ENCODE data around the gene IQGAP1.
A peak's percentile ranks its signal among the peaks of the same experiment; 100 is the strongest.
"Not testable (repeated sequence)": the region's sequence is repeated elsewhere in the genome, so short reads cannot be mapped to it uniquely, and the experiment has no call there.

The IQGAP1 gene

DNA sequence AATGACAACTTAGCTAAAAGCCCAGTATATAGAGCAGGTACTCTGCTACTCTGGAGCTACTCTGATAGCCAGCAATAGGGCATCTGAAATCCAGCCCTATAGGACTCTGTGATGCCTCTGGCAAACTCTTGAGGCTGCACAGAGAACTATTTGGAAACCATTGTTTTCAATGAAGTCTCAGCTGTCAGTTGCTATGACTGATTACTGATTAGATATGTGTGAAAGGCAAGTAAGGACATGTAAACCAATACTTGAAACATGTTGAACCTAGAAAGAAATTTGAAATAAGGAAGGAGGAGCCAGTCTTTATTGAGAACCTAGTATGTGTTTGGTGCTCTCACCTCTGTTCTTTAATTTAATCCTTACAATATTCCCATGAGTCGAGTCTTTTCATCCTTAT lies 101.5 kb downstream of the IQGAP1 start:
- no peak for DNase-seq

DNA sequence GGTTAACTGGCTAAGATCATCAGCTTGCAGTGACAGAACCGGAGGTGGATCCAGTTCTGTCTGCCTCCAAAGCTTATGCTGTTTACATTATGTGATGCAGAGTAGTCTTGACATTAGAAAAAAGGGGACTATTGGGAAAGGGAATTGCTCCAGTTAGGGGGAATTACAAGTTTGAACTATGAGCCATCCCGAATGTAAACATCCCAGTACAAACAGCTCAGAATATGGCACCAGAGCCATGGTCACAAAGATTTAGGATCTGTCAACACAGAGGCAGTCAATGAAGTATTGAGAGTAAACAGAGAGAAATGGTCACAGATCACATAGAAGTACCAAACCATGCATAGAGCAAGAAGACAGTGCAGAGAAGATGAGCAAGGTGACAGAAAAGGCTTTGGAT lies 101.9 kb downstream of the IQGAP1 start:
- no peak for DNase-seq

DNA sequence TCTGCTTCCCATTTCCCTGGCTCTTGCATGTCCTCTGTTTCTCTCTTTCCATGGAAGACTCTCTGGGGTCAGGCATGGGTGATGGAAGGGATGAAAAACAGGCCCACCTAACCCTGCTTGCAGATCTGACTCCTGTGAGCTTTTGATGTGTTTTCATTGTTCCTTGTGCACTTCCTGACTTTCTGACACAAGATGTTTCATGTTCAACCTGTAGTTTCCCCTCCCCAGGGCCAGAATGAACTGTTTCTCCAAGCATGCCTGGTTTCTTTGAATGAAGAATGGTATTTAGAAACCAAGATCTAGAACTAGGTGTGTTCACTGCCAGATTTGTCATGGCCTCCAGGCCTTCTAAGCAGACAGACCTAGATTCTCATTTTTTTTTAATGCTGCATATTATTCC lies 105.6 kb downstream of the IQGAP1 start:
- DNase-seq, result no peak

DNA sequence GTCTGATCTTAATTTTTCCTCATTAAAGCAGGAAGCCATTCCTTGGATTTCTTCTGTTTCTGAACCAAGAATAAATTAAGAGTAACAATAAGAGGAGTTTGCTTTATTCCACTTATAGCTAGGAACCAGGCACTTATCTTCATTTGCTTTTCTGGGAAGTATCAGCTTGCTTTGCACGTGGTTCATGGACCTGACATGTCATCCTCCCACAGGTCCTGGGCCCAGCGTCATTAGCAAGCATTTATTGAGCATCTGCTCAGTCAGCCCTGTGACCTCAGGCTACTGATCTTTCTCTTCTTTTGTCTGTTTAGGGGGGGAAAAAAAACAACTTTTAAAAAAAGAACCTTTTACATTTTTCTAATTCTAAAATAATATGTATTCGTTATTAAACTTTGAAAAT lies 107.0 kb downstream of the IQGAP1 start:
- DNase-seq, result no peak

DNA sequence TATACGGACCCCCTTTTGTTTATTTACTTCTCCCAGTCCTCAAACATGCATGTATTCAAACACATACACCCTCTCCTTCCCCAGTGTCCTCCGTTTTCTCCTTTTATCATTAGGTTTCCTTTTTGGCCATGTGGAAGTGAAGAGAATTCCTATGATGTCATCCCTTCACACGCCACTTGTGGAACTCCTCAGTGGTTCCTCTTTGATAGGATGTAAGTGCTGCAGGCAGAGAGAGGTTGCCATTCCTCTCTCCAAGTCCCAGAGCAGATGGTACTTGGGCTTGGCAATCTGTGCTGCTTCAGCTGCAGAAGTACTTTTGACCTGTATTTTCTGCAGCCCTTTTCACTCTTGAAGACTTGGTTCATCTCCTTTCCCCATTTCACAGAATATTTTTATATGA lies 108.7 kb downstream of the IQGAP1 start:
- DNase-seq, result no peak

DNA sequence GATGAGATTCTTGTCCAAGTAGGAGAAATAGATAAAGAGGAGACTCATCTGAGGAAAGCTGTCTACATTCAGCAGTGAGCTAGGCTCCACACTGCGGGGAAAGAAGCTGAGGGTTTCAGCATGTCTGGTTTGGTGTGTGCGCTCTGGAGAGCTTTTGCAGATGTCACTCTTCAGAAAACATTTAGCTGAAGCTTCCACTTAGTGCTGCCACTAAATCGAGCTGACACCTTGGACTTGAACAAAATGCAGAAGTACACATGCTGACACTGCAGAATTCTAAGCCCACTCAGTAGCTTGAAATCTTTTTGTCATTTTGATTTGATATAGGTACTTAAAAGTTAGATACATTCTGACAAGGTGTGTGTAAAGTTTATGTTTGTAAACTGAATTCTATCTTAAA lies 109.3 kb downstream of the IQGAP1 start:
- no peak for DNase-seq

DNA sequence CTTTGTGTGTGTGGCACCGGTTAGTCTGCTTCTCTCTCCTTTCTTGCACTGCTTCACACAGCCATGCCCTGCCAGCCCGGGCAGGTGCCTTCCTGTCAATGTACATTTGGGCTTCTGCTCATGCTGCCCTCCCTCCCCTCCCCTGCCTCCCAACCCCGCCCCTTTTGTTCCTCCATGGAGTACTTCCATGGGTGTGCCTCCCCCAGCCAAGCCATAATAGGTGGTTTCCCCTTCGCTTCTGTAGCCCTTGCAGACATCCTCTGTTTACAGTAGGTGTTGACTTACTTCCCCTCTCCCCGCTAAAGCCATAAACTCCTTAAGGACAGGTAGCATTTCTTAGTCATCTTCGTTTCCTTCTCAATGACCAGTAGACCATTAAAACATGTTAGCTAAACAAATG lies 109.9 kb downstream of the IQGAP1 start:
- DNase-seq, result no peak

DNA sequence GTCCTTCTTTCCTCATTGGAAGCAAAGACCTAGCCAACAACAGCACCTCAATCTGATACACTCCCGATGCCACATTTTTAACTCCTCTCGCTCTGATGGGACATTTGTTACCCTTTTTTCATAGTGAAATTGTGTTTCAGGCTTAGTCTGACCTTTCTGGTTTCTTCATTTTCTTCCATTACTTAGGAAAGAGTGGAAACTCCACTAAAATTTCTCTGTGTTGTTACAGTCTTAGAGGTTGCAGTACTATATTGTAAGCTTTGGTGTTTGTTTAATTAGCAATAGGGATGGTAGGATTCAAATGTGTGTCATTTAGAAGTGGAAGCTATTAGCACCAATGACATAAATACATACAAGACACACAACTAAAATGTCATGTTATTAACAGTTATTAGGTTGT lies 112.1 kb downstream of the IQGAP1 start:
- DNase-seq, result no peak

DNA sequence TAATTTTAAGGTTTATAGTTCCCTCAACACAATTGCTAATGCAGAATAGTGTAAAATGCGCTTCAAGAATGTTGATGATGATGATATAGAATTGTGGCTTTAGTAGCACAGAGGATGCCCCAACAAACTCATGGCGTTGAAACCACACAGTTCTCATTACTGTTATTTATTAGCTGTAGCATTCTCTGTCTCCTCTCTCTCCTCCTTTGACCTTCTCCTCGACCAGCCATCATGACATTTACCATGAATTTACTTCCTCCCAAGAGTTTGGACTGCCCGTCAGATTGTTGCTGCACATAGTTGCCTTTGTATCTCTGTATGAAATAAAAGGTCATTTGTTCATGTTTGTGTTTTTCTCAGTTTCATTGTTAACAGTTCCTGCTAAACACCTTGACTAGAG lies 113.9 kb downstream of the IQGAP1 start:
- DNase-seq, result no peak

DNA sequence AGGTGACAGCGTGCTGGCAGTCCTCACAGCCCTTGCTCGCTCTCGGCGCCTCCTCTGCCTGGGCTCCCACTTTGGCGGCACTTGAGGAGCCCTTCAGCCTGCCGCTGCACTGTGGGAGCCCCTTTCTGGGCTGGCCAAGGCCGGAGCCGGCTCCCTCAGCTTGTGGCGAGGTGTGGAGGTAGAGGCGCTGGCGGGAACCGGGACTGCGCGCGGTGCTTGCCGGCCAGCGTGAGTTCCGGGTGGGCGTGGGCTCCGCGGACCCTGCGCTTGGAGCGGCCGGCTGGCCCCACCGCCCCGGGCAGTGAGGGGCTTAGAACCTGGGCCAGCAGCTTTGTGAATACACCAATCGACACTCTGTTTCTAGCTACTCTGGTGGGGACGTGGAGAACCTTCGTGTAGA lies 122.7 kb downstream of the IQGAP1 start:
- not testable (repeated sequence) for DNase-seq

DNA sequence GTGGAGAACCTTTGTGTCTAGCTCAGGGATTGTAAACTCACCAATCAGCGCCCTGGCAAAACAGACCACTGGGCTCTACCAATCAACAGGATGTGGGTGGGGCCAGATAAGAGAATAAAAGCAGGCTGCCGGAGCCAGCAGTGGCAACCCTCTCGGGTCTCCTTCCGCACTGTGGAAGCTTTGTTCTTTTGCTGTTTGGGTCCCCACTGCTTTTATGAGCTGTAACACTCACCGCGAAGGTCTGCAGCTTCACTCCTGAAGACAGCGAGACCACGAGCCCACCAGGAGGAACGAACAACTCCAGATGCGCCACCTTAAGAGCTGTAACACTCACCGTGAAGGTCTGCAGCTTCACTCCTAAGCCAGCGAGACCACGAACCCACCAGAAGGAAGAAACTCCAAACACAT lies 123.2 kb downstream of the IQGAP1 start:
- not testable (repeated sequence) for DNase-seq

DNA sequence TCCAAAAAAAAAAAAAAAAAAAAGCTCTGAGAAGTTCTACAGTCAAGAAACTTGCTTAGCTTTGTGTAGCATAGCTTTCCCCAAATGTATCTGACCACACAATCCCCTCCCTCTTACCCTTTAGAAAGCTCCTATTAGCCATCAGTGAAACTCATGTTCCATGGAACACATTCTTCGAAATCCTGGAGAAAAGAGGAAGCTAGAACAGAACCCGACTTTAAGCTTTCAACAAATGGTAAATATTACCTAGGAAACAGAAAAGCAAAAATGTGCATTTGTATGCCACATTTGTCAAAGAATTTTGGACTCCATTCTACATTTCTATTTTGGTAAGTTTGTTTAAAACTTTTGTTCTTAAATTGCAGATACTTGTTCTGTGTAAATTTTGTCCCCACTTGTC lies 124.2 kb downstream of the IQGAP1 start:
- DNase-seq, result no peak

DNA sequence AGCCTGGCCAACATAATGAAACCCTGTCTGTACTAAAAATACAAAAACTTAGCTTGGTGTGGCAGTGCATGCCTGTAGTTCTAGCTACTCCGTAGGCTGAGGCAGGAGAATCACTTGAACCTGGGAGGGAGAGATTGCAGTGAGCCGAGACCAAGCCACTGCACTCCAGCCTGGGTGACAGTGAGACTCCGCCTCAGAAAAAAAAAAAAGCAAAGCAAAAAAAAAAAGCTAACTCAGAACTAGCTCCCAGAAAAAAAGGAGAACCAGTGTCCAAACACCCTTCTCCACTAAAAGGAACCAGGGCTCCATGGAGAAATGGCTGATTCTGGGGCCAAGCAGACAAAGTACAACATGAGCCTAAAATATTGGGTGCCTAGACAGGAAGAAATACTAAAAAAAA lies 124.9 kb downstream of the IQGAP1 start:
- no peak for DNase-seq

DNA sequence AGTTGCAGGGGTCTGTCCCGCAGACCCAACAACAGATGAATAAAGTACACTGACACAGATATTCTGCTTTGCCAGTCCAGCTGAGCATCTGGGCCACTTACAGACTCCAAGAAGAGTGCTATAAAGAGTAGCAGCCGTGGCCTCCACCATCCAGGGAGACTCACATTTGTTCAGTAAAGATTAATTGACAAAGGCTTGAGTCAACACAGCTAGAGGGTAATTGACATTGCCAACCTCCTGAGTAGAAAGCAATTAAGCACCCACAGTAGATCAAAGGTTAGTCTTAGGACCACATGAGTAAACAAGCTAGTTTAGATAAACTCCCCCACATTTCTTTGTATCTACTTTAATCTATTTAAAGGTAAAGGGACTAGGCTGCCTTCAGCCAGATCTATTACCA lies 125.4 kb downstream of the IQGAP1 start:
- DNase-seq, result no peak

DNA sequence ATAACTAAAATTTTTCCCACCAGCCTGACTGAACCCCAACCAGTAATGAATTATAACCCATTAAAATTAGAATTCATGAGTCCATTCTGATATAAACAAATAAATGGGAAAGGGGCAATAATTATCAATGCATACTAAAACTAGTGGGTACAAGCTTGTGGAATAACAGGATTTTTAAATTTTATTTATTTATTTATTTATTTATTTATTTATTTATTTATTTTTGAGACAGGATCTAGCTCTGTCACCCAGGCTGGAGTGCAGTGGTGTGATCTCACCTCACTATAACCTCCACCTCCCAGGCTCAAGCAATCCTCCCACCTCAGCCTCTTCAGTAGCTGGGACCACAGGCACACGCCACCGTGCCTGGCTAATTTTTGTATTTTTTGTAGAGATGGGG lies 125.9 kb downstream of the IQGAP1 start:
- DNase-seq, result not testable (repeated sequence)

DNA sequence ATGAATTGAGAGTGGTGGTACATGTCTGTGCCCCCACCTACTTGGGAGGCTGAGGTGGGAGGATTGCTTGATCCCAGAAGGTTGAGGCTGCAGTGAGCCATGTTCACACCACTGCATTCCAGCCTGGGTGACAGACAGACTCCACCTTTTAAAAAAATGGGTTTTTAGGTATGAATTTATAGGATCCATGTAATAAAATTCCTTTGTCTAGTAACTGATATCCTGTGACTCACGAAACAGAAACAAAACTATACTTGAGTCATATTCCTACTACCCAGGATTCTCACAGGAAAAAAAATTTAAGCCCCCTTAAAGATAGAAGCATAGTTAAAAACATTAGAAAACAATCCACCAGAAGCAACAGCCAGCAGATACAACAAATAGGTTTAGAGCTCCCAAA lies 131.6 kb downstream of the IQGAP1 start:
- DNase-seq, result no peak

DNA sequence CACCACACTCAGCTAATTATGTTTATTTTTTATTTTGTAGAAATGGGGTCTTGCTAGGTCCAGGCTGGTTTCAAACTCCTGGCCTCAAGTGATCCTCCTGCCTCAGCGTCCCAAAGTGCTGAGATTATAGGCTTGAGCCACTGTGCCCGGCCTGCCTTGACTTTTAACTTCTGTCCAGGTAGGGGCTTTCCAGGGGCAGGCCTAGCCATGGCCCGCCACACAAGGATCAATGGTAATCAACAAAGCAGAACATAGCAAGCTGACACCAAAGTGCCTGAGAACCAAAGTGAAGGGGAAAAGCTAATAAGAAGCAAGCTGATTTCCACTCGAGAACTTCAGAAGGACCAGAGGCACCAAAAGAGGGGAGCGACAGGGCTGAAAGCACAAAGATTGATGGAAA lies 132.3 kb downstream of the IQGAP1 start:
- no peak for DNase-seq

DNA sequence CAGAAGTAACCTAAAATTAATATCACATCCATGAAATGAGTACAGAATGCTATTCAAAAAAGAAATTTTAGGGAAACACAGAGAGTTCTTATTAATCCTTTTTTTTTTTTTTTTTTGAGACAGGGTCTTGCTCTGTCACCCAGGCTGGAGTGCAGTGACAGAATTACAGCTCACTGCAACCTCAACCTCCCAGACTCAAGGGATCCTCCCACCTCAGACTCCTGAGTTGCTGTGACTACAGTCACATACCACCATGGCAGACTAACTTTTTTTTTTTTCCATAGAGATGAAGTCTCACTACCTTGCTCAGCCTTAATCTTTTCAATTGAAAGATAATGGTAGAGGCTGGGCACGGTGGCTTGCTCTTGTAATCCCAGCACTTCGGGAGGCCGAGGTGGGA lies 135.3 kb downstream of the IQGAP1 start:
- no peak for DNase-seq

DNA sequence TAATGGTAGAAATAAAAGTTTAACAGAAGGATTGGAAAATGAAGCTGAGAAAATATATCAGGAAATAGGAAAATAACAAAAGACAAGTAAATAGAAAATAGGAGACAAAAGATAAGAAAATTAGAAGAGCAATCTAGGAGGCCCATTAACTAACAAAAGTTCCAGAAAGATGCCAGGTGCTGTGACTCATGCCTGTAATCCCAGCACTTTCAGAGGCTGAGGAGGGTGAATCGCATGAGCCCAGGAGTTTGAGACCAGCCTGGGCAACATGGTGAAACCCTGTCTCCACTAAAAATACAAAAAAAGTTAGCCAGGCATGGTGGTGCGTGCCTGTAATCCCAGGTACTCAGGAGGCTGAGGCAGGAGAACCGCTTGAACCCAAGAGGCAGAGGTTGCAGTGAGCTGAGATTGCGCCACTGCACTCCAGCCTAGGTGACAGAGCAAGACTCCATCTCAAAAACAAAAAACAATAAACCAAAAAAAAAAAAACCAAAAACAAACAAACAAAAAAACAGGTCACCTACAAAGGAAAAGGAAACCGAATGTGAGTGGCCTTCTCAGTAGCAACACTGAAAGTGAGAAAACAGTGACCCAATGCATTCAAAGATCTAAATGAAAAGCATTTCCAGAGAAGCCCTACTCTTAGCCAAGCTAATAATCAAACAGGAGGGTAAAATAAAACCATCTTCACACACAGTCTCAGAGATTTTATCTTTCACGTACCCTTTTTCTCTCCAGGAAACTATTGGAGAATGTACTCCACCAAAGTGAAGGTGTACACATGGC lies 136.2 kb downstream of the IQGAP1 start:
- DNase-seq, result not testable (repeated sequence)

DNA sequence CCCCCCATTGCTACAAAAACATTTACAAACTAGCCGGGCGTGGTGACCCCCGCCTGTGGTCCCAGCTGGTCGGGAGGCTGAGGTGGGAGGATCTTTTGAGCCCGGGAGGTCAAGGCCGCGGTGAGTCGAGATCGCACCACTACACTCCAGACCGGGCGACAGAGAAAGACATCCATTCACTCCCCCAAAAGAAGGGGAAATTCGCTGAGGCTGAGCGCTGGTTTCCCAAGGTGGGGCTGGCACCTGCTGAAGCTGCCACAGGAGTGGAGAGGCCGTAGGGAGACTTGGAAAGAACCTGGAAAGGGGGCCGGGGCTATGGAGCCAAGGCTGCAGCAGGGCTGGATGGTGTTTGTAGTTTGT lies 140.9 kb downstream of the IQGAP1 start:
- DNase-seq, result no peak

DNA sequence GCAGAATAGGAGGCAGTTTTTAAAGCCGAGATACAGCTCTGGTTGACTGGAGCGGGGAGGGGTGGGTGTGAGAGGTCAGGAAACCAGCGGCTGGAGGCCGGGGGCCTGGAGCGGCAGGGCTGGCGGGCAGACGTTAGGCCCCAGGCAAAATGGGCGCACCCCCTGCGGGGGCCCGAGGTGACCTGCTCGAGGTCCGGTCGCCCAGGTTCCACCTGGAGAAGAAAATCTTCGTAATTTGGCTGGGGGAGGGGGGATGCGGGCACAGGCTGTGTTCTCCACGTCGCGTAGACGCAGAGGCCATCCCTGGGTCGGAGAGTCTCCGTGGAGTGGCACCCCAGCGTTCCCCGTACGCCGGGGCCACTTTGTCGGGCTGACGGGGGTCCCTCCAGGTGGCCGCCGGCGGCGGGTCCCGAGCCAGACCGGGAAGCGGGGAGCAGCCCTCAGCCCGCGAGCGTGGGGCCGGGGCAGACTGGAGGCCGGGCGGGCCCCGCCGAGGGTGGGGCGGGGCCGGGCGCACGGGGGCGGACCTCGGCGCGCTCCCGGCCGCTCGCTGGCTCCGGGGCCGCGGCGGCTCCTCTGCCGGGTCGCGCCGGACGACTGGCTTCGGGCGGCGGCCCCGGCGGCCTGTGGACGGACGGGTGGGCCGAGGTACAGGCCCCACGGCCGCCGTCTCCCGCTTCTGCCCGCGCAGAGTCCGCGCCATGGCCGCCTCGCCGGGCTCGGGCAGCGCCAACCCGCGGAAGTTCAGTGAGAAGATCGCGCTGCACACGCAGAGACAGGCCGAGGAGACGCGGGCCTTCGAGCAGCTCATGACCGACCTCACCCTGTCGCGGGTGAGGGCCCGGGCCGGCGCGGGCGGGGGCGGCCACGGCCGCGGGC lies 141.6 kb downstream of the IQGAP1 start, which contains the start of gene CRTC3:
CRTC3 (plus strand) TSS at position 553 of the 879 bp plus-strand sequence; CDS start at position 702, 149 bp downstream.
- DNase-seq, result peak; percentile 55

DNA sequence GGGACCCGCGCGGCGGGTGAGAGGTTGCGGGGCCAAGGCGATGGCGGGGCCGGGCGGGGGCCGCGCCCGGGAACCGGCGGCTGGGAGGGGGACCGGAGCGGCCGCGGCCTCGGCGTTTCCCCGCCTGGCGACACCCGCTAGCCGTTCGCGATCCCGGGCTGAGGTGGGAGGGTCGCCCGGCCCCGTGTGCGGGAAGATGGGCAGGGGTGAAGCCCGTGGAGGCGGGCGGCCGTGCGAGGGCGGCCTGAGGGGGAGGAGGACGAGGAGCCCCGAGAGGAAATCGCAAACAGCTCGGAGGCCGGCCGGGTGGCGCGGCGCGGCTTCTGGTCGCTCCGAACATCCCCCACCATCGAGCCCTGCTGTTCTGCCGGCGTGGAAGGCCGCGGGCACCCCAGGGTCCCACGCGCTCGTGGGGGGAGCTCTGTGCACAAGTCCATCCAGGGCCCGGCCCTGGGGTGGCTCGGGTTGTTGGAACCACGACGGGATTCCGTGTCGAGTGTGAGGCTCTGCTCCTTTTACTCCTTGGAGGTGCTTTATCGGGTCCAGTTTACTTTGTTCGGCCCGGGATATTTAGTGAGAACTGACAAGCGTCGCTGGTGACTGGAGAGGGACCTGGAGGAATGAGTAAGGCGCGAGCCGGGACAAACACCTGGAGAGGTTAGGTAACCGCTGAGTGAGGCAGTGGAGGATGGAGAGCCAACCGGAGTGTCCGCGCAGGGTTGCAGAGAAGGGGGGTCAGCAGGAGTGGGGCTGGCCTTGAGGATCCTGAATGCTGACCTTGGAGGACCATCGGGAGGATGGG lies 142.4 kb downstream of the IQGAP1 start:
- peak; percentile 38 for DNase-seq

DNA sequence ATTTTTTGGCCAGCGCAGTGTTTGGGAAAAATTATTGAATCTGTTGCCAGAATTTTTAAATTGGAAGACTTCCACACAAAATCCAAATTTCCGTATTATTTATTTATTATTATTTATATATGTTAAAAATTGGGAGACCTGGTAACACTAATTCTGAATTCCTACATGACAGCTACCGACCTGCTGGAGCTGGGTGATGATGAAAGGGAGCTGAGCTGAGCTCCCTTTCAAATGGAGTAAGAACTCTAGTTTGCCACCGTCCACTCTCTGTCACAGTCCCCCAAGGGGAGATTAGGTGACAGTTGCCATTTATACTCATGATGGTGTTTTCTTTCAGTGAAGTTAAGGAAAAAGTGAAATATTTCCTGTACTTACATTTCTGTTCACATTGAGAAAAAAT lies 143.1 kb downstream of the IQGAP1 start:
- DNase-seq, result no peak
